Astrocyte of the cerebellum (primary cell): ENCODE data around the gene POU5F1.

ENCODE experiments used
- DNase-seq: peaks from one replicate; pipeline ENCODE4 v3.0.0-alpha.2; 2011; ENCODE audit warnings: low read depth
- H3K4me3 ChIP-seq: 2 replicates; pipeline ENCODE4 v1.5.1; 2011; ENCODE audit warnings: mild to moderate bottlenecking, low read depth, low read length, moderate library complexity
- in situ Hi-C: cut with HindIII; loops from 2 replicates; pipeline ENCODE4 v1.10.0; 2017; ENCODE audit warnings: low sequenced_read_pairs
- TF ChIP-seq, protein P1 (sequence below): IDR thresholded peaks from 2 replicates; pipeline ENCODE4 v1.5.1; 2012; ENCODE audit warnings: low read length, low read depth, moderate library complexity, mild to moderate bottlenecking; ENCODE audit errors: missing control alignments

Gene POU5F1

DNA sequence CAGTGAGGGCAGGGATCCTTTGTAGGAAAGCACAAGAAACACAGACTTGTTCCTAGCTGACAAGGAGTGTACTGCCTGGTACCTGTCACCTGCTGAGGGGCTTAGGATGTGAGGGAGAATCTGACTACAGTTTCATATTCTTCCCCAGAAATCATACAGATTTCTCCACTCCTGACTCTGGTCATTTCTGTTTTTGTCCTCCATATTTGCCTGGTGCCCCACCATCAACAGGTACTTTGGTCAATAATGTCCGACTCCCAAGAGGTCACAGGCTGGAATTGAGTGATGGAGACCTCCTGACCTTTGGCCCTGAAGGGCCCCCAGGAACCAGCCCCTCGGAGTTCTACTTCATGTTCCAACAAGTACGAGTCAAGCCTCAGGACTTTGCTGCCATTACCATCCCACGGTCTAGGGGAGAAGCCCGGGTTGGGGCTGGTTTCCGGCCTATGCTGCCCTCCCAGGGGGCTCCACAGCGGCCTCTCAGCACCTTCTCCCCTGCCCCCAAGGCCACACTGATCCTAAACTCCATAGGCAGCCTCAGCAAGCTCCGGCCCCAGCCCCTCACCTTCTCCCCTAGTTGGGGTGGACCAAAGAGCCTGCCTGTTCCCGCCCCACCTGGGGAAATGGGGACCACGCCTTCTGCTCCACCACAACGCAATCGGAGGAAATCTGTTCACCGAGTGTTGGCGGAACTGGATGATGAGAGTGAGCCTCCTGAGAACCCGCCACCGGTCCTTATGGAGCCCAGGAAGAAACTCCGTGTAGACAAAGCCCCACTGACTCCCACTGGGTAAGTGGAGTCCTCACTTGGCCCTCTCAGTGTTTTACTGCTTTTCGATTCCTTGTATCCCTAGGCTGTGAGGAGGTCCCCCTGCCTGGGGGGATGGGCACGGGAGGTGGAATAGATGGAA, 9.0 kb downstream of the POU5F1 start:
- in situ Hi-C loops, result no loop called here
- TF ChIP-seq, protein P1, sequence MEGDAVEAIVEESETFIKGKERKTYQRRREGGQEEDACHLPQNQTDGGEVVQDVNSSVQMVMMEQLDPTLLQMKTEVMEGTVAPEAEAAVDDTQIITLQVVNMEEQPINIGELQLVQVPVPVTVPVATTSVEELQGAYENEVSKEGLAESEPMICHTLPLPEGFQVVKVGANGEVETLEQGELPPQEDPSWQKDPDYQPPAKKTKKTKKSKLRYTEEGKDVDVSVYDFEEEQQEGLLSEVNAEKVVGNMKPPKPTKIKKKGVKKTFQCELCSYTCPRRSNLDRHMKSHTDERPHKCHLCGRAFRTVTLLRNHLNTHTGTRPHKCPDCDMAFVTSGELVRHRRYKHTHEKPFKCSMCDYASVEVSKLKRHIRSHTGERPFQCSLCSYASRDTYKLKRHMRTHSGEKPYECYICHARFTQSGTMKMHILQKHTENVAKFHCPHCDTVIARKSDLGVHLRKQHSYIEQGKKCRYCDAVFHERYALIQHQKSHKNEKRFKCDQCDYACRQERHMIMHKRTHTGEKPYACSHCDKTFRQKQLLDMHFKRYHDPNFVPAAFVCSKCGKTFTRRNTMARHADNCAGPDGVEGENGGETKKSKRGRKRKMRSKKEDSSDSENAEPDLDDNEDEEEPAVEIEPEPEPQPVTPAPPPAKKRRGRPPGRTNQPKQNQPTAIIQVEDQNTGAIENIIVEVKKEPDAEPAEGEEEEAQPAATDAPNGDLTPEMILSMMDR, result no peak
- H3K4me3 ChIP-seq, result no peak overlapping the region
- DNase-seq, result no peak

DNA sequence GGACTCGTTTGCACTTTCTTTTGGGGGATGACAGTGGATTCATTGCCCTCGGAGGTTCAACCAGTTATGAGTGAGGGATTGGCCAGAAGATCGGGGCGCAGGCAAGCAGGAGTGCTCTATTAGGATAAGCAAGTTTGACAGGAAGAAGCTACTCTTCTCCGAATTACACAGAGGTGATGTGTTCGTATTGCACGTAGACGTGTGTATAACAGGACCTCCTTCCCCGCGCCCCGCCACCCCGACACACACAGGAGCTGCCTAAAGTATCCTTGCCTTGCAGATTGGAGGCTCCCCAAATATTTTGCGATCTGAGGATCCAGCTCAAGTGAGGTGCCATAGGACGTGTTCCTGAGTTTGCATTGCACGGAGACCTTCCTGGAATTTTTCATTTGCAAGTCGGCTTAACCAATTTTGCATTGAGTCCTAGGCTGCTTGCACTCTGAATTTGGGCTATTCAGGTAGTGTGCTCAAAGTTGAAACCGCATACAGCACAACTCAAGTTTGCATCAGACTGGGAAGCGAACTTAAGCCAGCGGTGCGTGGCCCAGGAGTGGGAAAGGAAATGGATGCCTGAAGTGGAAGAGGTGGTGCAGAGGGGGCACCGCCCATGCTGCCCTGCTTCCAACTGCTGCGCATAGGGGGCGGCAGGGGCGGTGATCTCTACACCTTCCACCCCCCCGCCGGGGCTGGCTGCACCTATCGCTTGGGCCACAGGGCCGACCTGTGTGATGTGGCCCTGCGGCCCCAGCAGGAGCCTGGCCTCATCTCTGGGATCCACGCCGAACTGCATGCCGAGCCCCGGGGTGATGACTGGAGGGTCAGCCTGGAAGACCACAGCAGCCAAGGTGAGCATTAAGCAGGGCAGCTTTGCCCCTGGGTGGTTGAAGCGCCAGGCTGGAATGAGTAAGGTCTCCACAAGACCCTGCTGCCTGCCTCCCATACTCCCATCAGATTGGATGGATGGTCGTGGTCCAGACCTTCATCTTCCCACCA, 11.3 kb downstream of the POU5F1 start:
- in situ Hi-C loops, result no loop called here
- TF ChIP-seq, protein P1, result peak; percentile 13
- DNase-seq, result no peak
- H3K4me3 ChIP-seq, result peak overlapping the region; percentile 83

DNA sequence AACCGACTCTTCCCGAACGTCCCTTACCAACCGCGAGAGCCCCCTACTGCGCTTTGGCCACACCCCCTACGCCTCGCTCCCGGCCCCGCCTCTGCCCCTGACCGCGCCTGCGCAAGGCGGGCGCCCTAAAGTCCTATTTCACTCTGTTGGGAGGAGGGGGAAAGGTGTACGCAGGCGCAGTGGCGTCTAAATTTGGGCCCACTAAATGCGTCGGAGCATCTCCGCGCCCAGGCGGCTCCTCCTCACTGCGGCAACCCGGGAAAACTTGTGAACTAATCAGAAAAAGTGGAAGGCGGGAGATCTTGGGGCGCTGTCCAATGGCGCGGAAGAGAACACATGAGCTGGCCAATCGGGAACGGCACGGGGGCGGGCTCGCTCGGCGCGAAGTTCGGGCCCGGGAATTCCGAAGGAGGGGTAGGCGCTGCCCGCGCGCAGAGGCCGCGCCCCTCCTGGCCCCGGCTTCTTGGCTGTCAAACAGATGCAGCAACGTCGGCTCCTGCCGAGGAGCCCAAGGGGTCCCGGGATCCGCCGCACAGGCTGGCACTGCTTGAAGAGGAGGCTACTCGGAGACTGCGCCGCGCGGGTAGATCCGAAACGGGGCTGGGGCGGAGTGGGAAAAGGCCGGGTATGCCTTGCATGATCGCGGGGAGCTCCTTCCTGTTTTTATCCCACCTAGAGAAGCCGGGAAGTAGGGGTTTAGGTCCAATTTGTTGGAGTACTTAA, 12.2 kb downstream of the POU5F1 start, which contains the start of gene TCF19:
Gene TCF19, plus strand, starts transcription at position 450 of the 723 bp plus-strand sequence. CDS start 881 bp downstream, outside the sequence.
- TF ChIP-seq, protein P1, result no peak
- in situ Hi-C loops, result no loop called here
- peak within 1 kb of the TSS; percentile 83 for H3K4me3 ChIP-seq
- peak; percentile 99 for DNase-seq

DNA sequence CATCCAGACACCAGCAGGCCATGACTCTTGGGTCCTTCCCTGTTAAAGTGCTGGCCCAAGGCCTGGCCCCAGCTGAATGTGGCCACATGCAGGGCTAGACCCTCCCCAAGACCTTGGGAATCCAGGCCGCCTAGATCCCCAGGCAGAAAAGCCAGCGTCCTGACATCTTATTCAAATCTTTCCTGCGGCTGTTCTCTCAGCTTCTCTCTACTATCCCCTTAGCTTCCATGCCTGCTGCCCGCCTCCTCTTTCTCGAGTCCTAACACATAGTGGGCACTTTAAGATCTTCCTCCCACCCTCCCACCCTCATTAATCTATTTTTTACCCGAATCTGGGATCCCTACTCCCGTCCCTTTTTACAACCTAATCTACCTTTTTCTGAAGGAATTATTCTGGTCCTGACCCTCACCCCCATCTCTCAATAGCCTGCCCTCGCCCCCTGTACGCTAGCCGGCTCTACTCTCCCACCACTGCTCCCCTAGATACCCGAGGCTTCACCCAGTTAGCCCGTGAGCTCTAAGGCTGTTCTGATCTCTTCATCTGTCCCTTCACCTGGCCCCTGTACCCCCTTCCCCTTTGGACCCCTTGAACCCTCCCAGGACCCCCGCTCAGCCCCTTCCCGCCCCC, 12.9 kb downstream of the POU5F1 start, which contains the start of gene CCHCR1:
Gene CCHCR1, minus strand, starts transcription at position 290 of the 627 bp plus-strand sequence. Its CDS starts 202 bp downstream, at position 88.
- in situ Hi-C loops, result no loop called here
- DNase-seq, result no peak
- TF ChIP-seq, protein P1, result no peak
- H3K4me3 ChIP-seq, result peak within 1 kb of the TSS; percentile 83

DNA sequence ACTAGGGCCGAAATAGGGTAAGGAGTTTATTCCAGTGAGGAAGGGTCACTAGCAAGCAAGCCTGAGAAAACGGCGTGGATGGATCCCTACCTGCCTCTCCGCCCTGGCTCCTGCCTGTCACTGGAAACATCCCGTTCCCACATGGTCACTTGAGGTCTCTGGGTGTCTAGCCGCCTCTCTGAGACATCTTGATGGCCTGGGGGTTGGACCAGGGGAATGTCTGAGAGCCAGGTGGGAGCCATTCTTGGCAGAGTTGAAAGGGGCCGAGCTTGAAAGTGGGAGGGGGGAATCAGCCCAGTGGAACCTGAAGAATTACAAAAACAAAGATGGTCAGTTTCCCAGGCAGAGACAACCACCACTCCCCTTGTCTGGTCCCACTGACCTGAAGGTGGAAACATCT, 13.8 kb downstream of the POU5F1 start:
- DNase-seq, result no peak

More for the DNA sequence above, 13.8 kb downstream of the POU5F1 start:
- TF ChIP-seq, protein P1, result no peak
- no peak overlapping the region for H3K4me3 ChIP-seq
- in situ Hi-C loops, result no loop called here
